Measurements from ENCODE around the gene THSD4.

The THSD4 gene

GRCh38 chr15:71187078-71187477, 71.8 kb downstream of the THSD4 start:
- TF ChIP-seq TAF1 (IDR thresholded peaks at IDR 0.05; ENCODE audit: borderline replicate concordance, low read depth, low read length) (no peak), POLR2AphosphoS5 (IDR thresholded peaks at IDR 0.05; ENCODE audit: low read depth, low read length) (no peak), POLR2A (IDR thresholded peaks at IDR 0.05; ENCODE audit: low read depth, low read length) (no peak)
- FAIRE-seq, result no peak
- no peak for DNase-seq (ENCODE audit: insufficient read length)

- TF ChIP-seq POLR2AphosphoS5 (IDR thresholded peaks at IDR 0.05; ENCODE audit: low read depth, low read length) (no peak), POLR2A (IDR thresholded peaks at IDR 0.05; ENCODE audit: low read depth, low read length) (no peak)
- DNase-seq (ENCODE audit: insufficient read length) (no peak), FAIRE-seq (no peak)
These were observed 72.3 kb downstream of the THSD4 start for GRCh38 chr15:71187526-71187925.

- FAIRE-seq, result no peak
- DNase-seq (ENCODE audit: insufficient read length), result no peak
- no peak for TF ChIP-seq POLR2A (IDR thresholded peaks at IDR 0.05; ENCODE audit: low read depth, low read length)
- TF ChIP-seq POLR2AphosphoS5 (IDR thresholded peaks at IDR 0.05; ENCODE audit: low read depth, low read length), result no peak
- no peak for TF ChIP-seq TAF1 (IDR thresholded peaks at IDR 0.05; ENCODE audit: borderline replicate concordance, low read depth, low read length)
These were observed 74.4 kb downstream of the THSD4 start for GRCh38 chr15:71189718-71190117.

GRCh38 chr15:71191296-71191695, 76.0 kb downstream of the THSD4 start:
- DNase-seq (ENCODE audit: insufficient read length) (no peak), FAIRE-seq (no peak)
- TF ChIP-seq TAF1 (IDR thresholded peaks at IDR 0.05; ENCODE audit: borderline replicate concordance, low read depth, low read length), result no peak
- no peak for TF ChIP-seq POLR2A (IDR thresholded peaks at IDR 0.05; ENCODE audit: low read depth, low read length)
- TF ChIP-seq POLR2AphosphoS5 (IDR thresholded peaks at IDR 0.05; ENCODE audit: low read depth, low read length), result no peak

GRCh38 chr15:71192816-71193215, 77.5 kb downstream of the THSD4 start:
- FAIRE-seq, result no peak
- no peak for DNase-seq (ENCODE audit: insufficient read length)
- no peak for TF ChIP-seq TAF1 (IDR thresholded peaks at IDR 0.05; ENCODE audit: borderline replicate concordance, low read depth, low read length)
- no peak for TF ChIP-seq POLR2AphosphoS5 (IDR thresholded peaks at IDR 0.05; ENCODE audit: low read depth, low read length)
- no peak for TF ChIP-seq POLR2A (IDR thresholded peaks at IDR 0.05; ENCODE audit: low read depth, low read length)

GRCh38 chr15:71194286-71194685, 79.0 kb downstream of the THSD4 start:
- FAIRE-seq (no peak), DNase-seq (ENCODE audit: insufficient read length) (no peak)
- TF ChIP-seq POLR2A (IDR thresholded peaks at IDR 0.05; ENCODE audit: low read depth, low read length) (no peak), POLR2AphosphoS5 (IDR thresholded peaks at IDR 0.05; ENCODE audit: low read depth, low read length) (no peak), TAF1 (IDR thresholded peaks at IDR 0.05; ENCODE audit: borderline replicate concordance, low read depth, low read length) (no peak)

- DNase-seq (ENCODE audit: insufficient read length) (no peak), FAIRE-seq (no peak)
- TF ChIP-seq POLR2A (IDR thresholded peaks at IDR 0.05; ENCODE audit: low read depth, low read length) (no peak), TAF1 (IDR thresholded peaks at IDR 0.05; ENCODE audit: borderline replicate concordance, low read depth, low read length) (no peak), POLR2AphosphoS5 (IDR thresholded peaks at IDR 0.05; ENCODE audit: low read depth, low read length) (no peak)
These were observed 80.0 kb downstream of the THSD4 start for GRCh38 chr15:71195242-71195641.

- no peak for TF ChIP-seq POLR2A (IDR thresholded peaks at IDR 0.05; ENCODE audit: low read depth, low read length)
- TF ChIP-seq TAF1 (IDR thresholded peaks at IDR 0.05; ENCODE audit: borderline replicate concordance, low read depth, low read length), result no peak
- TF ChIP-seq POLR2AphosphoS5 (IDR thresholded peaks at IDR 0.05; ENCODE audit: low read depth, low read length), result no peak
- FAIRE-seq (no peak), DNase-seq (ENCODE audit: insufficient read length) (no peak)
These were observed 82.3 kb downstream of the THSD4 start for GRCh38 chr15:71197620-71198019.

GRCh38 chr15:71198846-71199245, 83.6 kb downstream of the THSD4 start:
- no peak for DNase-seq (ENCODE audit: insufficient read length)
- TF ChIP-seq POLR2A (IDR thresholded peaks at IDR 0.05; ENCODE audit: low read depth, low read length) (no peak), POLR2AphosphoS5 (IDR thresholded peaks at IDR 0.05; ENCODE audit: low read depth, low read length) (no peak), TAF1 (IDR thresholded peaks at IDR 0.05; ENCODE audit: borderline replicate concordance, low read depth, low read length) (no peak)
- FAIRE-seq, result no peak

GRCh38 chr15:71199384-71200351, 84.4 kb downstream of the THSD4 start:
- no peak for DNase-seq (ENCODE audit: insufficient read length)
- peak; percentile 99 for FAIRE-seq
- no peak for TF ChIP-seq POLR2A (IDR thresholded peaks at IDR 0.05; ENCODE audit: low read depth, low read length)
- TF ChIP-seq POLR2AphosphoS5 (IDR thresholded peaks at IDR 0.05; ENCODE audit: low read depth, low read length), result no peak
- no peak for TF ChIP-seq TAF1 (IDR thresholded peaks at IDR 0.05; ENCODE audit: borderline replicate concordance, low read depth, low read length)

GRCh38 chr15:71201477-71201876, 86.2 kb downstream of the THSD4 start:
- DNase-seq (ENCODE audit: insufficient read length) (no peak), FAIRE-seq (no peak)
- no peak for TF ChIP-seq POLR2A (IDR thresholded peaks at IDR 0.05; ENCODE audit: low read depth, low read length)
- no peak for TF ChIP-seq POLR2AphosphoS5 (IDR thresholded peaks at IDR 0.05; ENCODE audit: low read depth, low read length)

- no peak for FAIRE-seq
- DNase-seq (ENCODE audit: insufficient read length), result no peak
- TF ChIP-seq POLR2AphosphoS5 (IDR thresholded peaks at IDR 0.05; ENCODE audit: low read depth, low read length) (no peak), POLR2A (IDR thresholded peaks at IDR 0.05; ENCODE audit: low read depth, low read length) (no peak), TAF1 (IDR thresholded peaks at IDR 0.05; ENCODE audit: borderline replicate concordance, low read depth, low read length) (no peak)
These were observed 87.4 kb downstream of the THSD4 start for GRCh38 chr15:71202712-71203111.
